Measurements from ENCODE around the gene MTG2. TPM values are rescaled to one million over a fixed set of nuclear protein-coding genes. Genes with fewer than 3 reads are reported as not detected.

The MTG2 gene
- total and polyA plus RNA-seq, 2 of the 8 experiments (the other 6 are each of a cell fraction or from before 2014, with no cell fraction given) = 14.4 to 22.8 TPM

DNA sequence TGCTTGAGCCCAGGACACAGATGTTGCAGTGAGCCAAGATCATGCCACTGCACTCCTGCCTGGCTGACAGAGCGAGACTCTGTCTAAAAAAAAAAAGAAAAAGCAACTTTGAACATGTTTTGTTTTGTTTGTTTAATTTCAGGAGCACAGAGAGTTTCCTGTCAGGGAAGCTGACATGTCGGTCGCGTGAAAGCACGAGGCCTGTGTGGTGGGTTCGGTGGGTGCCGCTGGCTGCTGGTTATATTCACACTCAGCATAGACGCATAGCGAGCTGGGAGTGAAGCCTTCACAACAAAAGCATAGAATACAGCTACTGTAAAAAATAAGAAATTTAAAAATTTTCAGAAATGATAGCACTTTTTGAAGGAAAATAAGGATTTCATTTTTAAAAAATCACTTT, 14.5 kb downstream of the MTG2 start (continued):
- TF ChIP-seq, protein P1, sequence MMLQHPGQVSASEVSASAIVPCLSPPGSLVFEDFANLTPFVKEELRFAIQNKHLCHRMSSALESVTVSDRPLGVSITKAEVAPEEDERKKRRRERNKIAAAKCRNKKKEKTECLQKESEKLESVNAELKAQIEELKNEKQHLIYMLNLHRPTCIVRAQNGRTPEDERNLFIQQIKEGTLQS (IDR thresholded peaks at IDR 0.05; ENCODE audit: insufficient read depth, low read depth, low read length) = no peak
- TF ChIP-seq RFX5 (IDR thresholded peaks at IDR 0.05; ENCODE audit: borderline replicate concordance, low read depth, low read length) = no peak
